ENCODE results near the gene MAMLD1.

The MAMLD1 gene

DNA sequence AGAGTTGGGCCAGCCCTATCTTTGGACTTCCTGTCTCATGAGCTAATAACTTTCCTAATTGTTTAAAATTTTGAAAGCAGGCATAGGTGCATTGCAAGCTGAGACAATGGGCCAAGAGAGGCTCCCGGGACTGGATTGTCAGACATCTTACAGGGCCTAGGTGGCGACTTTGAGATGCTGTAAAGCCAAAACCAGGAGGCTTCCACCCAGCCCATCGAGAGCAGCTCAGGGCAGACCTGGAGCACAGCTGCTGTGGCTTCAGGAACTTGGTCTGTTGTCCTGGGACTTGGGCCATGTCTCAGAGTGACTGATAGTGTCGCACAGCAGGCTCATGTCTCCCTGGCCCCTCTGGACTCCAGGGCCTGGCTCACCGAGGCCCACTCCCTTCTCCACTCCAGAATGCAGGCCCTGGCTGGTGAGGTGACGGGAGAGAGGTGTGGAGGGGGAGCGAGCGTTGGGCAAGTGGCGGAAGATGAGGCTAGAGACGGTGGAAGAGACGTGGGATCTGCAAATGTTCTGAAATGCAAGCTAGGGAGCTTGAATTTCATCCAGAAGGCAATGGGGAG is 181.2 kb downstream of the MAMLD1 start:
- DNase-seq (ENCODE audit: low read depth): no peak
- TF ChIP-seq, protein P1, sequence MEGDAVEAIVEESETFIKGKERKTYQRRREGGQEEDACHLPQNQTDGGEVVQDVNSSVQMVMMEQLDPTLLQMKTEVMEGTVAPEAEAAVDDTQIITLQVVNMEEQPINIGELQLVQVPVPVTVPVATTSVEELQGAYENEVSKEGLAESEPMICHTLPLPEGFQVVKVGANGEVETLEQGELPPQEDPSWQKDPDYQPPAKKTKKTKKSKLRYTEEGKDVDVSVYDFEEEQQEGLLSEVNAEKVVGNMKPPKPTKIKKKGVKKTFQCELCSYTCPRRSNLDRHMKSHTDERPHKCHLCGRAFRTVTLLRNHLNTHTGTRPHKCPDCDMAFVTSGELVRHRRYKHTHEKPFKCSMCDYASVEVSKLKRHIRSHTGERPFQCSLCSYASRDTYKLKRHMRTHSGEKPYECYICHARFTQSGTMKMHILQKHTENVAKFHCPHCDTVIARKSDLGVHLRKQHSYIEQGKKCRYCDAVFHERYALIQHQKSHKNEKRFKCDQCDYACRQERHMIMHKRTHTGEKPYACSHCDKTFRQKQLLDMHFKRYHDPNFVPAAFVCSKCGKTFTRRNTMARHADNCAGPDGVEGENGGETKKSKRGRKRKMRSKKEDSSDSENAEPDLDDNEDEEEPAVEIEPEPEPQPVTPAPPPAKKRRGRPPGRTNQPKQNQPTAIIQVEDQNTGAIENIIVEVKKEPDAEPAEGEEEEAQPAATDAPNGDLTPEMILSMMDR (conservative IDR thresholded peaks at IDR 0.05; ENCODE audit: control insufficient read depth, insufficient read depth, low read depth, low read length): no peak
- H3K4me3 ChIP-seq (ENCODE audit: control insufficient read depth, low read depth, low read length): no peak overlapping the region

DNA sequence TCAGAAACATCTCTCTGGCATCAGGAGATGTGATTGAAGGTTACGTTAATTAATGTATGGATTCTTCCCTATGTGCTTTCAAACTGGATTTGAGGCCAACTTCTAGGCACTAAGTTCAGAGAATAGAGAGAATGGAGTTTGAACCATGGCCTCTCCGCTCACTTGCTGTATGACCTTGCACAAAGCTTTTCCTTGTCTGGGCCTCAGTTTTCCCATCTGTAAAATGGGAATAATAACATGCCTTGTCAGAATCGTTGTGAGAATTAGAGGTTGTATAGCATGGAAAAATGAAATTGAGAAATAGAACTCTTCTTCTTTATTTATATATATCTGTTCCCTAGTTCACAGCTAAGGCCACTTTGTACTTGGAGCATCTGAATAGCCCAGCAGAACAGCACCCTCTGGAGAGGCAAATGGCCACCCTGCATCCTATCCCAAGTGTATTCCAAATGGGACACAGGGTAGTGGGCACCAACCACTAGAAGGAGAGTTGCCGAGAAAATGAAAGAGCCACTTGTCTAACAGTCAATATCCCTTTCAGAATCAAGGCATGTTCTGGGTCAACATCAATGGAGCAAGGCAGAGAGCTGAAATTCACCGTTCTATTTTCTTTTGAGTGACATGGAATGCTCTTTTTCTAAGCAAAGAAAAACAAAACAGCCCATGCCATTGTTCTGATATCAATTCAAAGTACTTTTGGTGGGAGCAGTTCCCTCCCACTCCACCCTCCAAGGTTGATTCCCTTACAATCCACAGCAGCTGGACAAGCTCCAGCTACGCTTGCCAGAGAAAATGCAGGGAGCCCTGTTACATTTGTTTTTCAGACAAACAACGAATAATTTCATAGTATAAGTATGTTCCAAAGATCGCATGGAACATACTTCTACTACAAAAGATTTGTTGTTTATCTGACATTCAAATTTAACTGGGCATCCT is 182.0 kb downstream of the MAMLD1 start:
- TF ChIP-seq, protein P1 (conservative IDR thresholded peaks at IDR 0.05; ENCODE audit: control insufficient read depth, insufficient read depth, low read depth, low read length): no peak
- DNase-seq (ENCODE audit: low read depth): no peak

DNA sequence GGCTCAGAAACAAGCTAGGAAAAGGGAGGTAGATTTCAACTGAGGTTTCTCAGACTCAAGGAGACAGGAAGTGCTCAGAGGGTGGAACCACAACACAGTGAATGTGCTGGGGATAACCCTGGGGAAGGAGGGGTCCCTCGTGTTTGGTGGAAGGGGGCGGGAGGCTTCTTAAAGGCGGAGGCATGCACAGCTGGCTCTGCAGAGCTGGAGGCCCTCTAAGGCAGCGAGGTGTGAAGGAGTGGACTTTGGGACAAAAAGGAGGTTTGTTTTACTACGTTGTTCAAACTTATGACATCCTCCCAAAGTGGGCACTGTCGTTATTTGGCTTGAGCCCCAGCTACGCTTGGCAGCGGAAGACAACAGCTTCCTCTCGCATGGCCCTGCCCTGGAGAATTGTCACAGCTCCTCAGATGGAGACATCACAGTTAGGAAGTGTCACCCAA is 183.6 kb downstream of the MAMLD1 start:
- no peak for DNase-seq (ENCODE audit: low read depth)
- no peak overlapping the region for H3K4me3 ChIP-seq (ENCODE audit: control insufficient read depth, low read depth, low read length)
- TF ChIP-seq, protein P1 (conservative IDR thresholded peaks at IDR 0.05; ENCODE audit: control insufficient read depth, insufficient read depth, low read depth, low read length): no peak

More for the DNA sequence above, 182.0 kb downstream of the MAMLD1 start:
- H3K4me3 ChIP-seq (ENCODE audit: control insufficient read depth, low read depth, low read length): no peak overlapping the region

DNA sequence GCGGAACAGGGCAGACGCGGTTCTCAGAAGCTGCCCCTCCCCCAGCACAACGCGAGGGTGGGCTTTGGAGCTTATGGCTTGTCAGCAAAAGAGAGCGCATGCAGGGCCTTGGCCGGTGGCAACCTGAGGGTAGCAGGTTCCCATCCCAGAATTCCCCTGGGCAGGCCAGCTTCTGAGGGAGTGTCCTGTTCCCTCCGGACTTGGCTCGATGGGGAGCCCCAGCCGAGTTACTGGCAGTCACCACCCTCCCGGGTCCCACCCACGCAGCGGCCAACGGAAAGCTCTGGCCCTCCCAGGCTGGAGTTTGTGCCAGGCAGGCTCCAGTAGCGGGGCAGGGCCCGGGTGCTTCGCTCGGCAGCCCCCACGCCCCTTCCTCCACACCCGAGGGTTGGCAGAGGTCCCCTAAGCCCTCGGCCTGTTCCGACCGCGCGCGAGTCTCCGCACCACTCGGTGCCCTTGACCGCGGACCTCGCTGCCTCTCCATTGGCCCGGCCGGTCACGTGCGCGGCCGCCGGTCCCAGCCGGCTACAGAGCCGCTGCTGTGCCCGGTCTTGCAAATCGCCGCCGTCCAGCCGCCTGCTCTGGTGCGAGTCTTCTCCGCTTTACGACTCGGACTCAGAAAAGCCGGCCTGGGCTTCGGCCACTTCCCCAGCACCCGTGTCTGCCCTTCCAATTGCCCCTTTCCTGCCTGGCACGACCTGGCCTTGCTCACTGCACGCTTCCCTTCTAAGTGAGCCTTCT is 184.4 kb downstream of the MAMLD1 start:
- TF ChIP-seq, protein P1 (conservative IDR thresholded peaks at IDR 0.05; ENCODE audit: control insufficient read depth, insufficient read depth, low read depth, low read length): no peak
- DNase-seq (ENCODE audit: low read depth): peak; percentile 43
- H3K4me3 ChIP-seq (ENCODE audit: control insufficient read depth, low read depth, low read length): peak overlapping the region; percentile 27

DNA sequence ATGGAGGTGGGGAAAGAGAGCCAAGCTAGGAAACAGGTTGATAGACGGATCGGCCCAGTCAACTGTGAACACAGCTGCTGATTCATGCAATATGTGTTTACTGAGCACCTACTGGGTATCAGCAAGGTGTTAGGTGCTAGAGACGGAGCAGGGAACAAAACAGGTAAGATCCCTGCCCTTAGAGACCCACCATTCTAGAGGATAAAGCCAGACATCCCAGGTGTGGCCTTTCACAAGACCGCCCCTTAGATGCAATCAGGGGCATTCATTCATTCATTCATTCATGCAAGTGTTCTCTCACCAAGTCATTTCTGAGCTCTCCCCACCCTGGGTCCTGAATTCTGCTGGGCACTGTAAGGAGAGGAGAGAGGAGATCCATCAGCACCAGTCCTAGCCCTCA is 185.1 kb downstream of the MAMLD1 start:
- H3K4me3 ChIP-seq (ENCODE audit: control insufficient read depth, low read depth, low read length): no peak overlapping the region
- TF ChIP-seq, protein P1 (conservative IDR thresholded peaks at IDR 0.05; ENCODE audit: control insufficient read depth, insufficient read depth, low read depth, low read length): no peak
- DNase-seq (ENCODE audit: low read depth): no peak

DNA sequence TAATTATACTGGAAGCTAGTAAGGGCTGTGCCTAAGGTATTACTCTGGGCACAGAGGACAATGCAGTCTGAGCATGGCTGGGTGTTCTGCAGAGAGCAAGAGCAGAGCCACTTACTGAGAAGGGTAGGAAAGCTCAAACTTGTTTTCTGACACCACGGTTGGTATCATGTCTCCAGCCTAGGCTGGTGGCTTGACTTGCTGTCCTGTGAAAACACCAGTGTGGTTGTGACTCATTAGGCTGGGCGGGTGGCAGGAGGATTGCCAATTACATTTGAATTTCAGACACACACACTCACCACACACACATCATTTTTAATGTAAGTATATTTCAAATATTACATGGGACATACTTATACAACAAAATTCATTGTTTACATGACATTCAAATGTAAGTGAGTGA is 185.6 kb downstream of the MAMLD1 start:
- H3K4me3 ChIP-seq (ENCODE audit: control insufficient read depth, low read depth, low read length): no peak overlapping the region
- peak; percentile 52 for DNase-seq (ENCODE audit: low read depth)
- TF ChIP-seq, protein P1 (conservative IDR thresholded peaks at IDR 0.05; ENCODE audit: control insufficient read depth, insufficient read depth, low read depth, low read length): no peak

Measured in fibroblast of mammary gland (primary cell).